VCaP (cell line): Measurements from ENCODE around the gene ZNF385A.

Experiments
- H3K27ac ChIP-seq: fragments of 450-650 bp; 2 replicates; pipeline ENCODE4 v1.5.1; 2017
- CTCF ChIP-seq: fragments of 450-650 bp; conservative IDR thresholded peaks from 2 replicates; pipeline ENCODE4 v1.5.1; 2017; ENCODE audit warnings: mild to moderate bottlenecking, moderate library complexity

ZNF385A gene

GRCh38 chr12:54427106-54427505 lies 42.6 kb upstream of the ZNF385A start:
- TF ChIP-seq CTCF: no peak
- no peak overlapping the region for H3K27ac ChIP-seq

GRCh38 chr12:54426690-54427089 lies 42.2 kb upstream of the ZNF385A start:
- TF ChIP-seq CTCF: no peak
- H3K27ac ChIP-seq: no peak overlapping the region

GRCh38 chr12:54425702-54426101 lies 41.2 kb upstream of the ZNF385A start:
- no peak for TF ChIP-seq CTCF
- H3K27ac ChIP-seq: no peak overlapping the region

GRCh38 chr12:54424224-54424623 lies 39.7 kb upstream of the ZNF385A start:
- H3K27ac ChIP-seq: no peak overlapping the region
- no peak for TF ChIP-seq CTCF

GRCh38 chr12:54423816-54424150 lies 39.2 kb upstream of the ZNF385A start:
- no peak for TF ChIP-seq CTCF

GRCh38 chr12:54421879-54422250 lies 37.3 kb upstream of the ZNF385A start:
- H3K27ac ChIP-seq: no peak overlapping the region

More at GRCh38 chr12:54423816-54424150, 39.2 kb upstream of the ZNF385A start:
- no peak overlapping the region for H3K27ac ChIP-seq

GRCh38 chr12:54421175-54421878 lies 36.8 kb upstream of the ZNF385A start:
- no peak for TF ChIP-seq CTCF
- H3K27ac ChIP-seq: no peak overlapping the region

More at GRCh38 chr12:54421879-54422250, 37.3 kb upstream of the ZNF385A start:
- TF ChIP-seq CTCF: no peak
